HG02970 (cell line): Measurements from ENCODE around the gene EPHA7.

Source experiments
- ATAC-seq: cut with Tn5 transposase; IDR thresholded peaks from one replicate; pipeline ENCODE4 v1.9.1; 2021; ENCODE audit warnings: mild to moderate bottlenecking, moderate library complexity, moderate number of reproducible peaks; ENCODE audit not compliant: unreplicated experiment, low FRiP score

Gene EPHA7

GRCh38 chr6:93329301-93330000, 89.9 kb downstream of the EPHA7 start:
- no peak for ATAC-seq

- ATAC-seq = no peak
Measured at GRCh38 chr6:93327857-93328256, 91.5 kb downstream of the EPHA7 start.

DNA sequence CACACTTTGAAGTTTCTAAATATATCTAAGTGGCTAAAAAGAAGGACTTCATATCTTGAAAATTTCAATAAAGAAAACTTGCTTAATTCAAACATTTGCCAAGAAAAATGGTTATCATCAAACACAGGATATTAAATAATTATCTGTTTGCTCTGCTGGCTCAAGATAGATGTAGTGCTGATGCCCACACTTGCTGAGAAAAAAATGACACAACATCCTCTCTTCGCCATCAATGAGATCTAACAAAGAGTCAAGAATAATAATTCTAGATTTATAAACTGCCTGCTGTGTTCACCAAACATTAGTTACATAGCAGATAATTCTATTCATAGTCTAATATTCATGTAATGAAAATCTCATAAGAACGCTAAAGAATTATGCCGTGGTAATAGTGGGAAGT, 93.6 kb downstream of the EPHA7 start:
- no peak for ATAC-seq

DNA sequence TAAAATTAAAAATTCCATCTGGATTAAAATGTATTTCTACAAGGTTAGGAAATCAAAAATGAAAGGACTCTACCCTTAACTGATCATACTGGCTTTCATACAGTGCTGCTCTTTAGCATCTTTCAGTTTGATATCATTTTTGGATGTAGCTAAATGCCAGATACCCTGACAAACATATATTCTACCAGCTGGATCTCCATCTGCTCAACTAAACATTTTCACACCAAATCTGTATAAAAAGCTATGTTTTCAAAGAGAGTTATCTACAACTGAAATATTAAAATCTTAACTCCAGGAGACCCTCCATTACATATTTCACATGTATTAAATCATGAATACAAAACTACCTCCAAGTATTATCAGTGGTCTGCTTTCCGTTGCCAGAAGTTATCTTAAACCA, 95.7 kb downstream of the EPHA7 start:
- ATAC-seq = no peak

DNA sequence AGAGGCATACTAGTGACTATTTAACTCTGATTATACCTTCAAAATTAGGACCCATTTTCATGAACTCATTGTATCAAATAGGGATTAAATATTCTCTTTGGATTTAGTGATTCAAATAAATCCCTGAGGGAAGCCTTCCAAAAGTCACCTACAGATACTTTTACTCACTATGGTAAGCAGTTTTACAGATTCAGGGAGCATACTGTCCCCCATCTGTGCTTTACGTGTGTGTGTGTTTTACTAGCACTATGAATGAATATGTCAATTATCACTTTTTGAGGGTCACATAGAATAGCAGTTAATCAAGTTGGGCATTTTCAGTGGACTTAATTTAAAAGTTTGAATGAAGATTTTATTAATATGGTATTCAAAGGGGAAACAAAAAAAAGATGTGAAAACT, 96.7 kb downstream of the EPHA7 start:
- ATAC-seq = no peak

GRCh38 chr6:93319304-93319703, 100.1 kb downstream of the EPHA7 start:
- ATAC-seq = no peak

DNA sequence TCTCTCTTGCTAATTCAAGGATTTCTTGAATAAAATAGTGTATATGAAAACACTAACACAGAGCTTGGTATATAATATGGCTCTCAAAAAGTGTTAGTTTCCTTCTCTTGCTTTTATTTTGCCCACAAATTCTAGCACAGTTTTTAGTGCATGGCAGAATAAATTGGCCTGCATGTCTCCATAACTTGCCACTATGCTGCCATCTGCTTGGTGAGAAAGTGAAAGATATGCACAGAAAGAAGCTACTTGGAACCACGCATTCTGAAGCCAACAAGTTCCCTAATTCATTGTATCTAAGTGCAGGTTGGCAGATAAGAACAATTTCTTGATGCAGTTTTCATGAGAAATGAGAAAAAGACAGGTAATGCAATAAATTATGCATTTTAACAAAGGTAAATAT, 101.2 kb downstream of the EPHA7 start:
- ATAC-seq = no peak

DNA sequence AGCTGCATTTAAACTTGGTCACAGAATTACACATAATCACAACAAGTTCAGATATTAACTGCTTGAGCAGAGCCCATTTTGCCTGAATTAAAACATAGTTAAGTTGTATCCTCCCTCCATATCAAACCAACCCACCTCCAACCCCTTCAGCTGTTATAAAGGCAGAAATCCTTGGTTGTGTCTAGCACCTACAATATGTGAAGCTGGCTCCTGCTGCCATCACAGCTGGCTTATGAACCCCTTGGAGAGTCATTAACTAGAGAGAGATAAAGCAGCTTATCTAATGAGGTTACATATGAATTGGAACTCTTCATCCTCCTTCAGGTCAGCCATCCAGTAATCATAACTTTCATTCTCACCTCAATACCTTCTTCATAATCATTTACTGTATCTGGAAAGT, 101.8 kb downstream of the EPHA7 start:
- ATAC-seq = no peak

DNA sequence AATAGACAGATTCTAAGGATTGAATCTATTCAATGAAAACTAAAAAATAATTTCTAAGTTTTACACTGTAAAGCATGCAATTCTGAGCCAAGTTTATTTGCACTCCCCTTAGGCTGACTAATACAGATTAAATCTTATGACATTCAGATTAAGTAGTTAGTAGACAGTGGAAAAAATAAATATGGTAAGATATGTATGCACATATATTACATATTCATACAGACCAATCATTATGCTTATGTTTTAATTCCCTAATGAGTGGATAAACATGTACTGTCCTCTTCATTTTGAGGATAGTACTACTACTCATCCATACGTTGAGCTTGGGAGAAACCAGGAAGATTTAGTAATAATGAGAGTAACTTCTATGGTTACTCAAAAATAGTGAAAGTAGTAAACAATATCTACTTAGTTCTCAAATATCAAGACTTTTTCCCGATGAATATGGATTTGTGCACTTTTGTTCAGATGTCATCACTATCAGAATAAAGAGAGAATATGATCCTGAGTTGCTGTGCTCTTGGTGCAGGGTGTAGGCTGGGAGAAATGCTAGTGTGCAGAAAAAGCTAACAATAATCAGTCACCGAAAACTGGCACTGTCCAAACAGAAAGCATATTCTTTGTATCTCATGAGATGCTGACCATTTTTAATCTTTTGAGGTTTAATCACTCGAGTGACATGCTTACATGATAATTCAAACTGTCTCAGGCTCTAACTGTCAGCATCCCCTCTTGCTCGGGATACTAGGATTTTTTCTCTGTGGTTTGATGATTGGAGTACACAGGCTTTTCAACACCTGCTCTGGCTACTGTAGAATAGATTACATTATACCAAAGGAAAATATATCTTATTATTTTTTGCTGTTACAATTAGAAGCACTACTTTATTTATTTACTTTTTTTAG, 111.6 kb downstream of the EPHA7 start:
- no peak for ATAC-seq

GRCh38 chr6:93305088-93305487, 114.3 kb downstream of the EPHA7 start:
- no peak for ATAC-seq

GRCh38 chr6:93304505-93304904, 114.9 kb downstream of the EPHA7 start:
- ATAC-seq = no peak

DNA sequence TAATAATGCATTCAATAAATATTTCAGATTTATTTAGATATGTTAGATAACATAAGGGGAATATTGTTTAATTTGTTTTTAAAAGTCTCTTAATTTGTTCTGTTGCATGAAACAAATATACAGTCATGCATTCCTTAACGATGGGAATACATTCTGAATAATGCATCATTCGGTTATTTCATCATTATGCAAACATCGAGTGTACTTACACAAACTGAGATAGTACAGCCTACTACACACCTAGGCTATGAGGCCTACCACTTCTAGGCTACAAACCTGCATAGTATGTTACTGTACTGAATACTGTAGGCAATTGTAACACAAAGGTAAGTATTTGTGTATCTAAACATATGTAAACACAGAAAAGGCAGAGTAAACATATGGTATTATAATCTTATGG, 118.7 kb downstream of the EPHA7 start:
- ATAC-seq = no peak

DNA sequence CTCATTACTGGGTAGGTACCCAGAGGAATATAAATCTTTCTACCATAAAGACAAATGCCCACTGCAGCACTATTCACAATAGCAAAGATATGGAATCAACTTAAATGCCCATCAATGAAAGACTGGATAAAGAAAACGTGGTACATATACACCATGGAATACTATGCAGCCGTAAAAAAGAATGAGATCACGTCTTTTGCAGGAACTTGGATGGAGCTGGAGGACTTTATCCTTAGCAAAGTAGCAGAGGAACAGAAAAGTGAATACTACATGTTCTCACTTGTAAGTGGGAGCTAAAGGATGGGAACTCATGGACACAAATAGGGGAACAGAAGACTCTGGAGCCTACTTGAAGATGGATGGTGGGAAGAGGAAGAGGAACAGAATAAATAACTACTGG, 119.7 kb downstream of the EPHA7 start:
- no peak for ATAC-seq

- no peak for ATAC-seq
Measured at GRCh38 chr6:93295631-93296030, 123.7 kb downstream of the EPHA7 start.

- no peak for ATAC-seq
Measured at GRCh38 chr6:93294879-93295278, 124.5 kb downstream of the EPHA7 start.

DNA sequence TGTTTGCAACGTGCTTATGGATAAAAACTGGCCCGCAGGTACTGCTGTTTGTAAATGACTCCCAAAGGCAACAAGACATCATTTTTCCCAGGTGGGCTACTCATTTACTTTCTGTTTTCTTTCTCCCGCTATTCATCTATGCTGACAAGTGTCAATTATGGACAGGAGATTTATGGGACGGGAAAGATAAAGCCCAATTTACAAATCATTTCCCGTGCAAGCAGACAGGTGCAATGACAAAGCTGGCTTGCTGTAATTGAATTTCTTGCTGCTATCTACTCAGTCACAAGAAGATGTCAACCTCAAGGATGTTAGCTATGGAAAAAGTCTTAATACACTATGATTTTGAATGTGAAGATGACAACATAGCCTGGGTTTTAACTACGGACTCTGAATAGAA, 125.5 kb downstream of the EPHA7 start:
- ATAC-seq = no peak

- ATAC-seq = no peak
Measured at GRCh38 chr6:93293460-93293859, 125.9 kb downstream of the EPHA7 start.

- no peak for ATAC-seq
Measured at GRCh38 chr6:93282521-93283031, 136.8 kb downstream of the EPHA7 start.

- no peak for ATAC-seq
Measured at GRCh38 chr6:93278241-93278640, 141.1 kb downstream of the EPHA7 start.

- ATAC-seq = no peak
Measured at GRCh38 chr6:93272896-93273295, 146.5 kb downstream of the EPHA7 start.

DNA sequence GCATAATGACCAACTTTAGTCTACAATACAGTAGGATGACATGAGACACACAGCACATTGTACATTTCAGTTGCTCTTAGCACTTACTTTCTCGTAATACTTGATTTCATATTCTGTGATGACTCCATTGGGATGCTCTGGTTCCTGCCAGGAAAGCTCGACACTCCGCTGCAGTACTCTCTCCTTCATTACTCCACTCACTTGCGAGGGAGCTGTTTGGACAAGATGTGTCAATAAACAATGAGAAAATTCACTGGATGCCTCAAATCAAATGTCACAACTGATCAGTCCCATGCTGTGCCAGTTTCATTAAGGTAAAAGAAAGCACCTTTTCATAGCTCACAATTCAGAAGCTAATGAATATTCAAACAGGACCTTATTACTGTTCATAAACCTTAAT, 147.1 kb downstream of the EPHA7 start:
- no peak for ATAC-seq
